Fibroblast of skin of back (primary cell): Measurements from ENCODE around the gene VWC2. TPM values are rescaled to one million over a fixed set of nuclear protein-coding genes. Genes with fewer than 3 reads are reported as not detected.

ENCODE experiments used
- DNase-seq: peaks from one replicate; pipeline ENCODE4 v3.0.0-alpha.2; 2013
- polyA plus RNA-seq, 2 experiments: library from polyadenylated mRNA; unstranded; fragments of 120-200 nt; gene quantifications; one replicate each; pipeline ENCODE4 v1.2.1, GENCODE V29; 2013; ENCODE audit not compliant: insufficient read length in 2 of 2

The VWC2 gene
- polyA plus RNA-seq (2013, experiment 1 of 2; ENCODE audit: insufficient read length), result not detected
- not detected for polyA plus RNA-seq (2013, experiment 2 of 2; ENCODE audit: insufficient read length)

GRCh38 chr7:49773218-49773935 is at the start of gene VWC2:
VWC2 (plus strand) TSS chr7:49773638; CDS start chr7:49775436, 1,798 bp downstream.
- DNase-seq, result no peak

- no peak for DNase-seq
Observed at GRCh38 chr7:49724071-49724470, 49.4 kb upstream of the VWC2 start.

GRCh38 chr7:49731836-49732235 is 41.6 kb upstream of the VWC2 start:
- no peak for DNase-seq

GRCh38 chr7:49762666-49763065 is 10.8 kb upstream of the VWC2 start:
- DNase-seq, result no peak

- DNase-seq, result no peak
Observed at GRCh38 chr7:49763791-49764190, 9.6 kb upstream of the VWC2 start.

GRCh38 chr7:49766966-49767365 is 6.5 kb upstream of the VWC2 start:
- DNase-seq, result no peak

- DNase-seq, result no peak
Observed at GRCh38 chr7:49767719-49768118, 5.7 kb upstream of the VWC2 start.

- no peak for DNase-seq
Observed at GRCh38 chr7:49768254-49768653, 5.2 kb upstream of the VWC2 start.

GRCh38 chr7:49768835-49769234 is 4.6 kb upstream of the VWC2 start:
- no peak for DNase-seq

- no peak for DNase-seq
Observed at GRCh38 chr7:49769285-49769857, 4.1 kb upstream of the VWC2 start.

- no peak for DNase-seq
Observed at GRCh38 chr7:49770838-49771237, 2.6 kb upstream of the VWC2 start.

GRCh38 chr7:49771427-49772176 is 1.8 kb upstream of the VWC2 start:
- no peak for DNase-seq

GRCh38 chr7:49772916-49773217 is 571 bp upstream of the VWC2 start:
- no peak for DNase-seq

- no peak for DNase-seq
Observed at GRCh38 chr7:49773936-49774458, 559 bp downstream of the VWC2 start.

GRCh38 chr7:49774459-49775064 is 1.1 kb downstream of the VWC2 start:
- DNase-seq, result no peak

- no peak for DNase-seq
Observed at GRCh38 chr7:49775065-49775948, 1.9 kb downstream of the VWC2 start.

- DNase-seq, result no peak
Observed at GRCh38 chr7:49775949-49776443, 2.6 kb downstream of the VWC2 start.

GRCh38 chr7:49776994-49777393 is 3.6 kb downstream of the VWC2 start:
- no peak for DNase-seq

- DNase-seq, result no peak
Observed at GRCh38 chr7:49778731-49779270, 5.4 kb downstream of the VWC2 start.

- DNase-seq, result no peak
Observed at GRCh38 chr7:49780953-49781352, 7.5 kb downstream of the VWC2 start.

- no peak for DNase-seq
Observed at GRCh38 chr7:49781996-49782395, 8.6 kb downstream of the VWC2 start.

- no peak for DNase-seq
Observed at GRCh38 chr7:49783446-49783845, 10.0 kb downstream of the VWC2 start.
